NCI-H2196 treated with DMSO at 0.1 percent for 48 hours (cell line): Measurements from ENCODE around the gene ZKSCAN2.

Experiments used
- DNase-seq: peaks from one replicate; lab custom pipeline; 2025; ENCODE audit not compliant: unreplicated experiment; lab: John Stamatoyannopoulos, UW

The ZKSCAN2 gene

GRCh38 chr16:25224731-25225319 is 32.8 kb downstream of the ZKSCAN2 start:
- no peak for DNase-seq

- DNase-seq: no peak
Measured at GRCh38 chr16:25223964-25224363, 33.7 kb downstream of the ZKSCAN2 start.

GRCh38 chr16:25222959-25223358 is 34.7 kb downstream of the ZKSCAN2 start:
- DNase-seq: no peak

GRCh38 chr16:25219070-25219737 is 38.4 kb downstream of the ZKSCAN2 start:
- DNase-seq: no peak

GRCh38 chr16:25217921-25218320 is 39.7 kb downstream of the ZKSCAN2 start:
- DNase-seq: no peak

GRCh38 chr16:25217112-25217511 is 40.5 kb downstream of the ZKSCAN2 start:
- DNase-seq: no peak

GRCh38 chr16:25213709-25214397 is 43.8 kb downstream of the ZKSCAN2 start:
- no peak for DNase-seq

- DNase-seq: no peak
Measured at GRCh38 chr16:25212636-25213035, 45.0 kb downstream of the ZKSCAN2 start.

GRCh38 chr16:25210758-25211157 is 46.9 kb downstream of the ZKSCAN2 start:
- DNase-seq: no peak

- no peak for DNase-seq
Measured at GRCh38 chr16:25199457-25199856, 58.2 kb downstream of the ZKSCAN2 start.

- no peak for DNase-seq
Measured at GRCh38 chr16:25198021-25198420, 59.6 kb downstream of the ZKSCAN2 start.

GRCh38 chr16:25194273-25194878 is 63.3 kb downstream of the ZKSCAN2 start:
- no peak for DNase-seq

GRCh38 chr16:25192096-25192495 is 65.5 kb downstream of the ZKSCAN2 start:
- no peak for DNase-seq

- no peak for DNase-seq
Measured at GRCh38 chr16:25189305-25189704, 68.3 kb downstream of the ZKSCAN2 start.

- DNase-seq: no peak
Measured at GRCh38 chr16:25187491-25187795, 70.2 kb downstream of the ZKSCAN2 start.
